IMR-90 (cell line): ENCODE results near the gene ANKLE2.

ENCODE experiments used
- BHLHE40 ChIP-seq: fragments of 150-350 bp; IDR thresholded peaks from 2 replicates; pipeline ENCODE4 v1.6.1; 2016; ENCODE audit warnings: mild to moderate bottlenecking, low read depth, low read length
- CEBPB ChIP-seq: IDR thresholded peaks from 2 replicates; pipeline ENCODE4 v1.6.1; 2012; ENCODE audit warnings: low read depth, low read length, improper control_type of control experiment
- CTCF ChIP-seq: conservative IDR thresholded peaks from 2 replicates; pipeline ENCODE4 v1.5.1; 2012; ENCODE audit warnings: mild to moderate bottlenecking, low read depth, low read length, improper control_type of control experiment
- FOS ChIP-seq: fragments of 150-350 bp; IDR thresholded peaks from 2 replicates; pipeline ENCODE4 v1.6.1; 2016; ENCODE audit warnings: low read depth, low read length
- MXI1 ChIP-seq: IDR thresholded peaks from 2 replicates; pipeline ENCODE4 v1.6.1; 2012; ENCODE audit warnings: low read depth, mild to moderate bottlenecking, low read length, moderate library complexity, borderline replicate concordance
- NFE2L2 ChIP-seq: fragments of 150-350 bp; IDR thresholded peaks from 2 replicates; pipeline ENCODE4 v1.6.1; 2016; ENCODE audit warnings: low read depth, mild to moderate bottlenecking, low read length
- POLR2A ChIP-seq: IDR thresholded peaks from 2 replicates; pipeline ENCODE4 v1.6.1; 2012; ENCODE audit warnings: mild to moderate bottlenecking, low read depth, low read length
- RAD21 ChIP-seq: IDR thresholded peaks from 2 replicates; pipeline ENCODE4 v1.6.1; 2012; ENCODE audit warnings: low read length, improper control_type of control experiment
- RFX5 ChIP-seq: IDR thresholded peaks from 2 replicates; pipeline ENCODE4 v1.8.0; 2012; ENCODE audit warnings: low read depth, mild to moderate bottlenecking, low read length, moderate library complexity
- SMC3 ChIP-seq: fragments of 150-350 bp; IDR thresholded peaks from 2 replicates; pipeline ENCODE4 v1.6.1; 2016; ENCODE audit warnings: low read depth, mild to moderate bottlenecking, antibody characterized with exemption, low read length, moderate library complexity
- TF ChIP-seq, protein P1 (sequence below): fragments of 150-350 bp; IDR thresholded peaks from 2 replicates; pipeline ENCODE4 v1.6.1; 2017; ENCODE audit warnings: mild to moderate bottlenecking, antibody characterized with exemption, low read length, low read depth
- TF ChIP-seq, protein P2 (sequence below): fragments of 150-350 bp; IDR thresholded peaks from 2 replicates; pipeline ENCODE4 v1.6.1; 2016; ENCODE audit warnings: low read depth, mild to moderate bottlenecking, low read length, moderate library complexity, borderline replicate concordance

DNA sequence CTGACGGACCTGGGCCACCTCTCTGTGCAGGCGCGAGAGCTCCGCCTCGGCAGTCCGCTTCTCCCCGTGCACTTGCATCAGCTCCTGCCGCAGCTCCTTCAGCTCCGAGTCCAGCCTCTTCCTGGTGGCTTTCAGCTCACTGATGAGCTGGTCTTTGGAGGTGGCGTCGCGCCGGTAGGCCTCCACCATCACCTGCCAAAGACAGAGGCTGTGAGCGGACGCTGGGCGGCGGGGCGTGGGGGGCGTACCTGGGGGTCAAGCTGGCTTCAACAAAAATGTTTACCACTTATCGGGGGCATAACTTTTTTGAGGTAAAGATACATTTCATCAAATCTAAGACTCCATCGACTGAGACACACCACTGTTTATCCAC is 27.5 kb upstream of the ANKLE2 start:
- TF ChIP-seq CTCF (no peak), POLR2A (no peak), SMC3 (no peak), FOS (no peak), RFX5 (no peak), MXI1 (no peak), RAD21 (no peak), BHLHE40 (no peak), NFE2L2 (no peak), CEBPB (no peak)
- TF ChIP-seq, protein P1, sequence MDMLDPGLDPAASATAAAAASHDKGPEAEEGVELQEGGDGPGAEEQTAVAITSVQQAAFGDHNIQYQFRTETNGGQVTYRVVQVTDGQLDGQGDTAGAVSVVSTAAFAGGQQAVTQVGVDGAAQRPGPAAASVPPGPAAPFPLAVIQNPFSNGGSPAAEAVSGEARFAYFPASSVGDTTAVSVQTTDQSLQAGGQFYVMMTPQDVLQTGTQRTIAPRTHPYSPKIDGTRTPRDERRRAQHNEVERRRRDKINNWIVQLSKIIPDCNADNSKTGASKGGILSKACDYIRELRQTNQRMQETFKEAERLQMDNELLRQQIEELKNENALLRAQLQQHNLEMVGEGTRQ: no peak
- TF ChIP-seq, protein P2, sequence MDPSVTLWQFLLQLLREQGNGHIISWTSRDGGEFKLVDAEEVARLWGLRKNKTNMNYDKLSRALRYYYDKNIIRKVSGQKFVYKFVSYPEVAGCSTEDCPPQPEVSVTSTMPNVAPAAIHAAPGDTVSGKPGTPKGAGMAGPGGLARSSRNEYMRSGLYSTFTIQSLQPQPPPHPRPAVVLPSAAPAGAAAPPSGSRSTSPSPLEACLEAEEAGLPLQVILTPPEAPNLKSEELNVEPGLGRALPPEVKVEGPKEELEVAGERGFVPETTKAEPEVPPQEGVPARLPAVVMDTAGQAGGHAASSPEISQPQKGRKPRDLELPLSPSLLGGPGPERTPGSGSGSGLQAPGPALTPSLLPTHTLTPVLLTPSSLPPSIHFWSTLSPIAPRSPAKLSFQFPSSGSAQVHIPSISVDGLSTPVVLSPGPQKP: no peak
